ENCODE measurements around the gene DPH2. TPM values are rescaled to one million over a fixed set of nuclear protein-coding genes. Genes with fewer than 3 reads are reported as not detected.

The DPH2 gene
- polyA plus RNA-seq, 4 donors: 15.6 to 23.5 (median 20.5) TPM

GRCh38 chr1:44021581-44022321 lies 51.9 kb downstream of the DPH2 start:
- no peak for DNase-seq (ENCODE audit: low read depth in 4 of 4, low spot score in 3 of 4)

Other genes starting within 250 kb of the DPH2 start
- gene ARTN, start 36.2 kb upstream of the DPH2 start, polyA plus RNA-seq (ENCODE audit: insufficient read length in 4 of 4): 1 to 10 TPM; 1.1 to 2.8 (median 2.0) TPM
- gene IPO13, start 23.1 kb upstream of the DPH2 start, polyA plus RNA-seq (ENCODE audit: insufficient read length in 4 of 4): 10 to 100 TPM; 23.4 to 46.2 (median 36.1) TPM
- gene ATP6V0B, start 5.0 kb downstream of the DPH2 start, polyA plus RNA-seq (ENCODE audit: insufficient read length in 4 of 4): 100 to 1,000 TPM in 3 of 4 donors, 10 to 100 TPM in 1; 69.3 to 158 (median 130) TPM
- gene B4GALT2, start 9.2 kb downstream of the DPH2 start, polyA plus RNA-seq (ENCODE audit: insufficient read length in 4 of 4): 10 to 100 TPM; 36.3 to 55.4 (median 41.8) TPM
- 10 to 100 TPM in 3 of 4 donors, 1 to 10 TPM in 1; 3.2 to 29.8 (median 16.4) TPM for gene CCDC24, start 21.6 kb downstream of the DPH2 start, polyA plus RNA-seq (ENCODE audit: insufficient read length in 4 of 4)
- gene SLC6A9, start 61.5 kb downstream of the DPH2 start, polyA plus RNA-seq (ENCODE audit: insufficient read length in 4 of 4): 1 to 10 TPM; 5.6 to 8.9 (median 7.7) TPM
- under 1 TPM in 2 of 4 donors, not detected in 2; 0.16 to 0.93 TPM for gene KLF17, start 148.8 kb downstream of the DPH2 start, polyA plus RNA-seq (ENCODE audit: insufficient read length in 4 of 4)
- gene KLF18, start 171.6 kb downstream of the DPH2 start, polyA plus RNA-seq (ENCODE audit: insufficient read length in 4 of 4): not detected
- 10 to 100 TPM; 42.9 to 72.5 (median 52.6) TPM for gene DMAP1, start 243.5 kb downstream of the DPH2 start, polyA plus RNA-seq (ENCODE audit: insufficient read length in 4 of 4)